ENCODE results near the gene CA11.

DNA sequence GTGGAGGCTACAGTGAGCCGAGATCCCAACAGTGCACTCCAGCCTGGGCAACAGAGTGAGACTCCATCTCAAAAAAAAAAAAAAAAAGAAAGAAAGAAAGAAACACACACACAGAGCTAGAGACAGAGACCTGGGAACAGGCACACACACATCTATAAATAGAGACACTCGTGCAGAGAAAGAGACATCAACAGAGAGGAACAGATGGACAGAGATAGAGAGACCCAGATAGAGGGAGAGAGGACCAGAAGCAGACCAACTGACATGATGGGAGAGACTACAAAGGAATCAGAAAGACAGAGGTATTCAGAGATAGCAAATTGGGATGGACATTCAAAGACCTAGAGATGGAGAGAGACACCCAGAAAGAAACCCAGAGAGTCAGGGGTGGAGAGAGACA is 2.1 kb upstream of the CA11 start:
- TF ChIP-seq POLR2AphosphoS5 (IDR thresholded peaks at IDR 0.05) (no peak), POLR2A (IDR thresholded peaks at IDR 0.05) (no peak)
- TF ChIP-seq, protein P1, sequence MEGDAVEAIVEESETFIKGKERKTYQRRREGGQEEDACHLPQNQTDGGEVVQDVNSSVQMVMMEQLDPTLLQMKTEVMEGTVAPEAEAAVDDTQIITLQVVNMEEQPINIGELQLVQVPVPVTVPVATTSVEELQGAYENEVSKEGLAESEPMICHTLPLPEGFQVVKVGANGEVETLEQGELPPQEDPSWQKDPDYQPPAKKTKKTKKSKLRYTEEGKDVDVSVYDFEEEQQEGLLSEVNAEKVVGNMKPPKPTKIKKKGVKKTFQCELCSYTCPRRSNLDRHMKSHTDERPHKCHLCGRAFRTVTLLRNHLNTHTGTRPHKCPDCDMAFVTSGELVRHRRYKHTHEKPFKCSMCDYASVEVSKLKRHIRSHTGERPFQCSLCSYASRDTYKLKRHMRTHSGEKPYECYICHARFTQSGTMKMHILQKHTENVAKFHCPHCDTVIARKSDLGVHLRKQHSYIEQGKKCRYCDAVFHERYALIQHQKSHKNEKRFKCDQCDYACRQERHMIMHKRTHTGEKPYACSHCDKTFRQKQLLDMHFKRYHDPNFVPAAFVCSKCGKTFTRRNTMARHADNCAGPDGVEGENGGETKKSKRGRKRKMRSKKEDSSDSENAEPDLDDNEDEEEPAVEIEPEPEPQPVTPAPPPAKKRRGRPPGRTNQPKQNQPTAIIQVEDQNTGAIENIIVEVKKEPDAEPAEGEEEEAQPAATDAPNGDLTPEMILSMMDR (IDR thresholded peaks at IDR 0.05) = no peak

All from transverse colon (tissue), 4 donors.